Activated naive CD4-positive, alpha-beta T cell treated with anti-CD3 and anti-CD28 coated beads, Interleukin-2, amount 50 U/mL, for 72 hours (primary cell): Measurements from ENCODE around the gene HSD11B1. TPM values are rescaled to one million over a fixed set of nuclear protein-coding genes. Genes with fewer than 3 reads are reported as not detected.
"Not testable (repeated sequence)": the region's sequence is repeated elsewhere in the genome, so short reads cannot be mapped to it uniquely, and the experiment has no call there.

ENCODE experiments used
- ATAC-seq, 2 donors: fragments of 150-1000 bp; cut with Tn5 transposase; 2 replicates each; pipeline ENCODE4 v1.10.0; 2021; ENCODE audit warnings: mild to moderate bottlenecking in 2 of 2, moderate library complexity in 2 of 2
- DNase-seq, 2 donors: peaks; one replicate each; pipeline ENCODE4 v3.0.0; 2021 to 2022; ENCODE audit warnings: low spot score in 2 of 2
- H3K27ac Mint-ChIP-seq, 2 donors: one replicate each; pipeline ENCODE4 v1.8.0; 2022; ENCODE audit warnings: mild to moderate bottlenecking in 2 of 2, mixed read lengths in 2 of 2
- H3K36me3 Mint-ChIP-seq, 2 donors: one replicate each; pipeline ENCODE4 v1.8.0; 2022; ENCODE audit warnings: mixed read lengths in 2 of 2
- H3K9me3 Mint-ChIP-seq, 2 donors: one replicate each; pipeline ENCODE4 v1.8.0; 2022; ENCODE audit warnings: mixed read lengths in 2 of 2
- total RNA-seq, 2 donors: library from RNA; stranded (reverse); gene quantifications; one replicate each; pipeline ENCODE4 v1.2.3, GENCODE V29; 2022

Gene HSD11B1
- total RNA-seq, 2 donors from 2014 or later = 0.75 to 5.2 TPM

- no peak for DNase-seq
- H3K27ac Mint-ChIP-seq = no peak overlapping the region
- peak in 1 of 2 donors; percentile 37 for ATAC-seq
Observed at GRCh38 chr1:209678981-209679539, 25.6 kb upstream of the HSD11B1 start.

GRCh38 chr1:209685821-209686220 lies 18.8 kb upstream of the HSD11B1 start:
- Mint-ChIP-seq H3K27ac (peak overlapping the region in 1 of 2 donors; percentile 31), H3K9me3 (no peaks in the 10 kb centered on the region), H3K36me3 (no peaks in the 10 kb centered on the region)
- DNase-seq (peak in 1 of 2 donors; percentile 58), ATAC-seq (peak; percentile 70 to 95)

More at GRCh38 chr1:209678981-209679539, 25.6 kb upstream of the HSD11B1 start:
- peaks cover 0 to 8% of the 10 kb centered on the region in 2 donors for H3K9me3 Mint-ChIP-seq
- H3K36me3 Mint-ChIP-seq = peaks cover 14 to 26% of the 10 kb centered on the region in 2 donors

- no peaks in the 10 kb centered on the region for H3K9me3 Mint-ChIP-seq
- no peak for DNase-seq
- H3K27ac Mint-ChIP-seq = peak overlapping the region in 1 of 2 donors; percentile 31
- H3K36me3 Mint-ChIP-seq = no peaks in the 10 kb centered on the region
- no peak for ATAC-seq
Observed at GRCh38 chr1:209686322-209686721, 18.3 kb upstream of the HSD11B1 start.

GRCh38 chr1:209688746-209689234 lies 15.9 kb upstream of the HSD11B1 start:
- Mint-ChIP-seq H3K36me3 (no peaks in the 10 kb centered on the region), H3K27ac (no peak overlapping the region), H3K9me3 (no peaks in the 10 kb centered on the region)
- ATAC-seq = no peak
- DNase-seq = no peak

- Mint-ChIP-seq H3K27ac (no peak overlapping the region), H3K36me3 (no peaks in the 10 kb centered on the region), H3K9me3 (no peaks in the 10 kb centered on the region)
- DNase-seq = no peak
- ATAC-seq = no peak
Observed at GRCh38 chr1:209689477-209689876, 15.2 kb upstream of the HSD11B1 start.

- ATAC-seq (no peak), DNase-seq (no peak)
- no peak overlapping the region for H3K27ac Mint-ChIP-seq
- no peaks in the 10 kb centered on the region for H3K9me3 Mint-ChIP-seq
- H3K36me3 Mint-ChIP-seq = no peaks in the 10 kb centered on the region
Observed at GRCh38 chr1:209691237-209691636, 13.4 kb upstream of the HSD11B1 start.

- peak overlapping the region; percentile 12 to 41 for H3K27ac Mint-ChIP-seq
Observed at GRCh38 chr1:209692296-209692695, 12.3 kb upstream of the HSD11B1 start.

GRCh38 chr1:209692745-209693504 lies 11.7 kb upstream of the HSD11B1 start:
- Mint-ChIP-seq H3K27ac (peak overlapping the region; percentile 23 to 40), H3K9me3 (no peaks in the 10 kb centered on the region), H3K36me3 (no peaks in the 10 kb centered on the region)
- peak; percentile 66 to 75 for ATAC-seq
- peak; percentile 61 to 84 for DNase-seq

More at GRCh38 chr1:209692296-209692695, 12.3 kb upstream of the HSD11B1 start:
- no peaks in the 10 kb centered on the region for H3K9me3 Mint-ChIP-seq
- no peak for DNase-seq
- H3K36me3 Mint-ChIP-seq = no peaks in the 10 kb centered on the region
- ATAC-seq = no peak

DNA sequence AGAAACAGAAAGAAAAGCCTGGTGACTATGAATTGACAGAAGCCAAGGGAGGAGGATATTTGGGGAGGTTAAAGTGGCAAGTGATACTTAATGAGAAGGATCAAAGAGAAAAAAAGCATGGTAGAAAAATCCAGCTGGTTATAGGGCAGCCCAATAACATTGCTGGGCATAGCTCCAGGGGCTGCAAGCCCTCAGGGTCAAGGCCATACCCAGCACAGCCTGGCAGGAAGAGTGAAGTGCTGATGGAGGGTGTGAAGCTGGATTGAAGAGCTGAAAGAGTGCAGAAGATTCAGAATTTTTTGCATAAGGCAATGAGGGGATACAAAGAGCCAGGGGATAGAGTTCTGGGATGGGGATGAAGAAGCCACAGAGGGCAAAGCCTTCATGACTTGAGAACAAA lies 8.0 kb upstream of the HSD11B1 start:
- DNase-seq (no peak), ATAC-seq (no peak)
- peak overlapping the region in 1 of 2 donors; percentile 1 for H3K27ac Mint-ChIP-seq
- H3K9me3 Mint-ChIP-seq = peaks cover 0 to 18% of the 10 kb centered on the region in 2 donors
- H3K36me3 Mint-ChIP-seq = peaks cover 0 to 25% of the 10 kb centered on the region in 2 donors

DNA sequence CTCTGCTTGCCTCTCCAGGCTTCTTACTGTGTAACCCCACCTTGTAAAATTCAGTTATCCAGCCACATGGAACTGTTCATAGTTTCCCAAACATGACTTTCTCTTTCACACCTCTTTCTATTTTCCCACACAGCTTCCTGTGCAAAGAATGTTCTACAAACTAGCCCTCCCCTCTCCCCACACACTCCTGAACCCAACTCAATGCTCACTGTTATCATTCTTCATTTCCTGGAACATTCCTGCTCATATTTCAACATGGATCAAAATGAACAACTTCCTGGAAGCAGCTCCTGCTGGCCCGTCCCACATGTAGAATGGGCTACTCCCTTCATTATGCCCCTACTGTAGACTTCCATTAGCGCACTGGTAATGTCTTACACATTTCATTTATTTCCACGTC lies 7.5 kb upstream of the HSD11B1 start:
- peak in 1 of 2 donors; percentile 38 for ATAC-seq
- Mint-ChIP-seq H3K9me3 (peaks cover 0 to 20% of the 10 kb centered on the region in 2 donors), H3K27ac (peak overlapping the region in 1 of 2 donors; percentile 1)

GRCh38 chr1:209700686-209701085 lies 4.0 kb upstream of the HSD11B1 start:
- Mint-ChIP-seq H3K9me3 (peaks cover 0 to 24% of the 10 kb centered on the region in 2 donors), H3K36me3 (peaks cover 0 to 43% of the 10 kb centered on the region in 2 donors)
- not testable (repeated sequence) for ATAC-seq, H3K27ac Mint-ChIP-seq, DNase-seq

More for the DNA sequence above, 7.5 kb upstream of the HSD11B1 start:
- peaks cover 0 to 29% of the 10 kb centered on the region in 2 donors for H3K36me3 Mint-ChIP-seq
- no peak for DNase-seq

GRCh38 chr1:209702832-209703231 lies 1.8 kb upstream of the HSD11B1 start:
- ATAC-seq (no peak), DNase-seq (no peak)
- Mint-ChIP-seq H3K9me3 (peaks cover 0 to 24% of the 10 kb centered on the region in 2 donors), H3K27ac (no peak overlapping the region), H3K36me3 (peaks cover 0 to 43% of the 10 kb centered on the region in 2 donors)

DNA sequence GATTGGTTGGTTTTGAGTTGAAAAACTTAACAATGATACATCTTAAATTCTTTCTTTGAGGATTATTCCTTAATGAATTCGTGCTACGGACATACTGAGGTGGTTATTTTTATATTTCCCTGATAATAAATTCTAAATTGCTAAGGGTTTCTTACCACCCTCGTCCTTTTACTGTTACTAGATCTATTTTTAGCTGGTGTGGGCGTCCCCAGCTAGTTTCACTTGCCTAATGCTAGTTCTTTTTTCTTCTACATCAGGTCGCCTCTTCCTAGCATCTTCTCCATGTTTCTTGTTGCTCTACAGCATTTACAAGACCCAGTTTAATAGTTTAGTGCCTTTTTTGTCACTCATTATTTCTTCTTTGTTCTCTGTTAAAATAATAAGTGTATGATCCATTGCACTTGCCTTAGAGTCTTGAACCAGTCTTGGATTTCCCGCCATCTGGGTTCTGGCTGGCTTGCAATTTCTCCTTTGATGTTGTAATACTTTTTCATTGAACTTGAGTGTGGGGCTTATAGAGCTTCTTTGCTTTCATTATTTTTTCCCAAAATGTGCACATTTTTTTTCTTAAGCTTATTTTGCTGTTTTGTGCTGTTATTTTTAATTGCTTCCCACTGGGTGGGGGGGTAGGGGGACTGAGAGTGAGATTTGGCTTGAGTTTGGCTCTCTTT lies 677 bp upstream of the HSD11B1 start:
- peaks cover 0 to 19% of the 10 kb centered on the region in 2 donors for H3K9me3 Mint-ChIP-seq
- no peak for DNase-seq
- ATAC-seq = no peak
- H3K36me3 Mint-ChIP-seq = peaks cover 0 to 37% of the 10 kb centered on the region in 2 donors
- peak overlapping the region in 1 of 2 donors; percentile 53 for H3K27ac Mint-ChIP-seq

- DNase-seq (no peak), ATAC-seq (no peak)
- Mint-ChIP-seq H3K9me3 (peaks cover 0 to 15% of the 10 kb centered on the region in 2 donors), H3K36me3 (peaks cover 0 to 30% of the 10 kb centered on the region in 2 donors), H3K27ac (peak overlapping the region in 1 of 2 donors; percentile 21)
Observed at GRCh38 chr1:209705033-209705598, 470 bp downstream of the HSD11B1 start.

DNA sequence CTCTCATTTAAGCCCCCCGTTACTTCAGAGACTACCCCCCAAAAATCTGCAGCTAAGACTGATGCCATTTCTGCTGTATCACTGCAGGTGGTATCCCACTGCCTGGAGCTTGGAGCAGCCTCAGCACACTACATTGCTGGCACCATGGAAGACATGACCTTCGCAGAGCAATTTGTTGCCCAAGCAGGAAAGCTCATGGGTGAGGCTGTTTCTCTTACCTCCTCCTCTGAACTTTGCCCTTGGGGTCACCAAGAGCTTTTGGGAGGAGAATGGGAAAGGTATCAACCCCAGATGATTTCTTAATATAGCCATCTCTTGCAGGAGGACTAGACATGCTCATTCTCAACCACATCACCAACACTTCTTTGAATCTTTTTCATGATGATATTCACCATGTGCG lies 2.0 kb downstream of the HSD11B1 start:
- Mint-ChIP-seq H3K36me3 (peaks cover 0 to 18% of the 10 kb centered on the region in 2 donors), H3K27ac (peak overlapping the region in 1 of 2 donors; percentile 31), H3K9me3 (peaks cover 0 to 7% of the 10 kb centered on the region in 2 donors)
- ATAC-seq = no peak
- DNase-seq = no peak

- ATAC-seq = no peak
- DNase-seq = no peak
- Mint-ChIP-seq H3K9me3 (peaks cover 0 to 4% of the 10 kb centered on the region in 2 donors), H3K36me3 (peaks cover 0 to 14% of the 10 kb centered on the region in 2 donors), H3K27ac (peak overlapping the region in 1 of 2 donors; percentile 31)
Observed at GRCh38 chr1:209707308-209707707, 2.7 kb downstream of the HSD11B1 start.
